ENCODE measurements around the gene TBC1D32.

Gene TBC1D32

GRCh38 chr6:121321282-121321681 is 13.0 kb downstream of the TBC1D32 start (continued):
- no peak for TF ChIP-seq ZNF26 (tag by site-specific recombination; IDR thresholded peaks at IDR 0.05)
- no peak for TF ChIP-seq BCL11A (tag by site-specific recombination; IDR thresholded peaks at IDR 0.05; ENCODE audit: low read depth)

DNA sequence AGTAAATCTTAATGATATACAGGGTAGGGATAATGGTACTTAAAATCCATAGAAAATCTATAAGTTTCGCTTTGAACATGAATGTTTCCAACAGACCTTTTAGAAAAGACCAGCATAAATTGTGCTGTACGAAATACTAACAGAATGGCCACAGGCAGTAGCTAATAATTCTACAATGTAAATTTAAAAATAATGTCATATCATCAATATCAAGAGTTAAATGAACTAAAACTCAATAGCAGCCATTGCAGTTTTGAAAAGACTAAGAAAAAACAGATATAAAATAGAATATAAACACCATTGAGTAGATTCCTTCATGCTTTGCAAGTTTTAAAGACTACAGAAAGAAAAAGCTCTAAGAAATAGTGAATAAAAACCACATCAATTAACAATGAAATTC is 14.7 kb downstream of the TBC1D32 start:
- H3K36me3 ChIP-seq (ENCODE audit: control insufficient read depth in 2 of 2, insufficient read depth in 1 of 2, low read length in 2 of 2) = peaks cover 4 to 26% of the 10 kb centered on the region in 2 experiments; a peak in 2 of 3 replicates
- H3K4me1 ChIP-seq (ENCODE audit: control insufficient read depth, insufficient read depth, low read length) = no peaks in the 10 kb centered on the region
- CTCF ChIA-PET = interaction anchor here (0.6 to 5.1 kb wide), 19 partner anchors 8 to 1577 kb away, joined by 3 to 52 read pairs (median 3); partner anchors contain the start of gene TBC1D32
- no peak for TF ChIP-seq SP3 (tag by site-specific recombination; IDR thresholded peaks at IDR 0.05)
- TF ChIP-seq ZNF341 (tag by site-specific recombination; IDR thresholded peaks at IDR 0.05; ENCODE audit: low read depth) = no peak
- no peak for TF ChIP-seq ZNF404 (tag by site-specific recombination; IDR thresholded peaks at IDR 0.05)
- TF ChIP-seq ZNF175 (tag by site-specific recombination; IDR thresholded peaks at IDR 0.05) = no peak
- no peak for TF ChIP-seq ZNF610 (tag by site-specific recombination; IDR thresholded peaks at IDR 0.05; ENCODE audit: borderline replicate concordance)
- TF ChIP-seq ZNF155 (tag by site-specific recombination; IDR thresholded peaks at IDR 0.05) = no peak
- no peak for TF ChIP-seq ZNF138 (tag by site-specific recombination; IDR thresholded peaks at IDR 0.05; ENCODE audit: borderline replicate concordance)
- no peaks in the 10 kb centered on the region for H3K9me3 ChIP-seq (ENCODE audit: control insufficient read depth, insufficient read depth, low read depth, low read length)
- no peak overlapping the region for H3K4me3 ChIP-seq (ENCODE audit: low read depth, low read length)
- H3K27ac ChIP-seq (ENCODE audit: extremely low read depth, low read depth, low read length) = no peak overlapping the region
- POLR2A ChIA-PET = no interaction called here

DNA sequence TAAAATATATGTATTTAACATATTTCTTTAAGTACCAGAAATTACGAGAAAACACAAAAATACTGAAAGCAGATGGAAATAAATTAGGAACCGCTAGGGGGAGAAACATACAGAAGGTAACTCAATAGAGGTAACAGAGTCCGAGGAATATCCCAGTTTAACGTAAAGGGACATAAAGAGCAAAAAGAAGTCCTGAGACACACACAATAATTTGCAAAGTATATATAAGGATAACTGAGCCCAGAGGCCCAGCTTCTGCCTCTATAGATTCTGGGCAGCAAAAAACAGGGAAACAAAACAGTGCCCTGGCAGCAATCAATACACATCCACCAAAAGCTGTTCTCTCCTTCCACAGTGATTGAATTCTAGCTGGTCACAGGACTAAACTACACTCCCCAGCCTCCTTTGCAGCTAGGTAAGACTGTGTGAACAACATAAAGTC is 15.1 kb downstream of the TBC1D32 start:
- no peaks in the 10 kb centered on the region for H3K4me1 ChIP-seq (ENCODE audit: control insufficient read depth, insufficient read depth, low read length)
- peaks cover 4 to 30% of the 10 kb centered on the region in 2 experiments; a peak in 2 of 3 replicates for H3K36me3 ChIP-seq (ENCODE audit: control insufficient read depth in 2 of 2, insufficient read depth in 1 of 2, low read length in 2 of 2)
- H3K4me3 ChIP-seq (ENCODE audit: low read depth, low read length) = peak overlapping the region; percentile 2; the same call in 1 of the 2 replicates
- no peak for TF ChIP-seq MEIS1 (CRISPR knock-in tag; IDR thresholded peaks at IDR 0.05; ENCODE audit: borderline replicate concordance)
- TF ChIP-seq TRIM28 (IDR thresholded peaks at IDR 0.05; ENCODE audit: borderline replicate concordance, low read length) = peak; percentile 44; the same call in 1 of the 2 replicates
- TF ChIP-seq, protein P1, sequence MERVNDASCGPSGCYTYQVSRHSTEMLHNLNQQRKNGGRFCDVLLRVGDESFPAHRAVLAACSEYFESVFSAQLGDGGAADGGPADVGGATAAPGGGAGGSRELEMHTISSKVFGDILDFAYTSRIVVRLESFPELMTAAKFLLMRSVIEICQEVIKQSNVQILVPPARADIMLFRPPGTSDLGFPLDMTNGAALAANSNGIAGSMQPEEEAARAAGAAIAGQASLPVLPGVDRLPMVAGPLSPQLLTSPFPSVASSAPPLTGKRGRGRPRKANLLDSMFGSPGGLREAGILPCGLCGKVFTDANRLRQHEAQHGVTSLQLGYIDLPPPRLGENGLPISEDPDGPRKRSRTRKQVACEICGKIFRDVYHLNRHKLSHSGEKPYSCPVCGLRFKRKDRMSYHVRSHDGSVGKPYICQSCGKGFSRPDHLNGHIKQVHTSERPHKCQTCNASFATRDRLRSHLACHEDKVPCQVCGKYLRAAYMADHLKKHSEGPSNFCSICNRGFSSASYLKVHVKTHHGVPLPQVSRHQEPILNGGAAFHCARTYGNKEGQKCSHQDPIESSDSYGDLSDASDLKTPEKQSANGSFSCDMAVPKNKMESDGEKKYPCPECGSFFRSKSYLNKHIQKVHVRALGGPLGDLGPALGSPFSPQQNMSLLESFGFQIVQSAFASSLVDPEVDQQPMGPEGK (tag by site-specific recombination; IDR thresholded peaks at IDR 0.05) = no peak
- no peaks in the 10 kb centered on the region for H3K9me3 ChIP-seq (ENCODE audit: control insufficient read depth, insufficient read depth, low read depth, low read length)
- ChIA-PET CTCF (interaction anchor here (0.6 to 5.1 kb wide), 12 partner anchors 9 to 1577 kb away, joined by 3 to 52 read pairs (median 4); partner anchors contain the start of gene TBC1D32), POLR2A (no interaction called here)
- no peak overlapping the region for H3K27ac ChIP-seq (ENCODE audit: extremely low read depth, low read depth, low read length)

- H3K4me1 ChIP-seq (ENCODE audit: control insufficient read depth, insufficient read depth, low read length) = no peaks in the 10 kb centered on the region
- POLR2A ChIA-PET = no interaction called here
- peaks cover 0 to 34% of the 10 kb centered on the region in 2 experiments; a peak in 1 of 3 replicates for H3K36me3 ChIP-seq (ENCODE audit: control insufficient read depth in 2 of 2, insufficient read depth in 1 of 2, low read length in 2 of 2)
- no peak overlapping the region for H3K4me3 ChIP-seq (ENCODE audit: low read depth, low read length)
- CTCF ChIA-PET = interaction anchor here (0.9 to 2.9 kb wide), 2 partner anchors 10 to 87 kb away, joined by 4 to 18 read pairs; no protein-coding TSS in a partner anchor
- no peak overlapping the region for H3K27ac ChIP-seq (ENCODE audit: extremely low read depth, low read depth, low read length)
- no peaks in the 10 kb centered on the region for H3K9me3 ChIP-seq (ENCODE audit: control insufficient read depth, insufficient read depth, low read depth, low read length)
- TF ChIP-seq SP2 (tag by site-specific recombination; IDR thresholded peaks at IDR 0.05) (no peak), ZNF335 (tag by site-specific recombination; conservative IDR thresholded peaks at IDR 0.05) (no peak), ZNF561 (tag by site-specific recombination; IDR thresholded peaks at IDR 0.05; ENCODE audit: borderline replicate concordance) (no peak), PRDM2 (tag by site-specific recombination; IDR thresholded peaks at IDR 0.05; ENCODE audit: borderline replicate concordance) (no peak), ZIC2 (tag by site-specific recombination; IDR thresholded peaks at IDR 0.05) (no peak), ZNF560 (tag by site-specific recombination; IDR thresholded peaks at IDR 0.05; ENCODE audit: borderline replicate concordance) (no peak), OVOL3 (tag by site-specific recombination; IDR thresholded peaks at IDR 0.05) (no peak), ZNF112 (tag by site-specific recombination; IDR thresholded peaks at IDR 0.05) (no peak)
Observed at GRCh38 chr6:121314381-121315112, 19.7 kb downstream of the TBC1D32 start.
